Neural cell (in vitro differentiated cells): Measurements from ENCODE around the gene PGLYRP4. TPM values are rescaled to one million over a fixed set of nuclear protein-coding genes. Genes with fewer than 3 reads are reported as not detected.

Source experiments
- H2AFZ ChIP-seq: fragments of 200-600, 300-800 bp; sonication (generic), shearing (Covaris generic); 2 replicates; pipeline ENCODE4 v1.6.0; 2014; ENCODE audit warnings: low read depth, mild to moderate bottlenecking, antibody characterized with exemption, low read length, moderate library complexity
- H3F3A ChIP-seq: fragments of 200-600 bp; shearing (Covaris generic); 2 replicates; pipeline ENCODE4 v1.6.1; 2016; ENCODE audit warnings: mild to moderate bottlenecking, moderate library complexity, mixed read lengths, antibody characterized with exemption, low read length; ENCODE audit not compliant: insufficient read depth, poor library complexity, severe bottlenecking
- H3K27ac ChIP-seq: fragments of 200-600, 300-800 bp; sonication (generic), shearing (Covaris generic); 2 replicates; pipeline ENCODE4 v1.5.1; 2014; ENCODE audit warnings: mild to moderate bottlenecking, low read length, moderate library complexity
- H3K27me3 ChIP-seq: fragments of 300-800, 200-600 bp; sonication (generic), shearing (Covaris generic); 2 replicates; pipeline ENCODE4 v1.6.0; 2014; ENCODE audit warnings: mild to moderate bottlenecking, low read depth, low read length, moderate library complexity; ENCODE audit not compliant: insufficient read depth
- H3K36me3 ChIP-seq: fragments of 300-800, 200-600 bp; sonication (generic), shearing (Covaris generic); 2 replicates; pipeline ENCODE4 v1.5.1; 2014; ENCODE audit warnings: mild to moderate bottlenecking, antibody characterized with exemption, low read length, moderate library complexity; ENCODE audit not compliant: insufficient read depth
- H3K4me2 ChIP-seq: fragments of 300-800, 200-600 bp; sonication (generic), shearing (Covaris generic); 2 replicates; pipeline ENCODE4 v1.6.0; 2014; ENCODE audit warnings: mild to moderate bottlenecking, low read length
- H3K4me3 ChIP-seq: fragments of 300-800, 200-600 bp; sonication (generic), shearing (Covaris generic); 2 replicates; pipeline ENCODE4 v1.5.1; 2014; ENCODE audit warnings: mild to moderate bottlenecking, low read length, moderate library complexity
- H3K79me2 ChIP-seq: fragments of 200-600 bp; shearing (Covaris generic); replicated peaks from 2 replicates; pipeline ENCODE4 v1.6.0; 2014; ENCODE audit warnings: mild to moderate bottlenecking, low read length, moderate library complexity; ENCODE audit not compliant: insufficient read depth
- H3K9ac ChIP-seq: fragments of 300-800, 200-600 bp; sonication (generic), shearing (Covaris generic); 2 replicates; pipeline ENCODE4 v1.6.1; 2016; ENCODE audit warnings: mild to moderate bottlenecking, low read length, mixed read lengths
- H3K9me2 ChIP-seq: fragments of 200-600 bp; shearing (Covaris generic); 2 replicates; pipeline ENCODE4 v1.6.1; 2016; ENCODE audit warnings: mild to moderate bottlenecking, low read length, mixed read lengths; ENCODE audit not compliant: insufficient read depth
- H3K9me3 ChIP-seq: fragments of 200-600, 300-800 bp; sonication (generic), shearing (Covaris generic); 2 replicates; pipeline ENCODE4 v1.6.1; 2016; ENCODE audit warnings: mild to moderate bottlenecking, mixed run types, low read length, moderate library complexity, mixed read lengths
- H4K20me1 ChIP-seq: fragments of 200-600 bp; shearing (Covaris generic); 2 replicates; pipeline ENCODE4 v1.6.1; 2016; ENCODE audit warnings: mild to moderate bottlenecking, mixed run types; ENCODE audit not compliant: insufficient read depth
- CTCF ChIP-seq: fragments of 450-650 bp; IDR thresholded peaks from 2 replicates; pipeline ENCODE4 v1.5.1; 2014; ENCODE audit warnings: antibody characterized with exemption, mild to moderate bottlenecking, moderate library complexity; ENCODE audit not compliant: poor library complexity, severe bottlenecking
- EP300 ChIP-seq: fragments of 450-650 bp; conservative IDR thresholded peaks from 2 replicates; pipeline ENCODE4 v1.6.1; 2014; ENCODE audit warnings: antibody characterized with exemption, mild to moderate bottlenecking, moderate library complexity; ENCODE audit not compliant: poor library complexity, severe bottlenecking
- EZH2 ChIP-seq: fragments of 200-600, 300-800 bp; shearing (Covaris generic), sonication (generic); IDR thresholded peaks from 2 replicates; pipeline ENCODE4 v1.6.1; 2014; ENCODE audit warnings: antibody characterized with exemption, low read length, borderline replicate concordance, mild to moderate bottlenecking; ENCODE audit not compliant: insufficient read depth, poor library complexity, severe bottlenecking
- MXI1 ChIP-seq: fragments of 450-650 bp; conservative IDR thresholded peaks from 2 replicates; pipeline ENCODE4 v1.6.1; 2014; ENCODE audit warnings: antibody characterized with exemption, mild to moderate bottlenecking; ENCODE audit not compliant: poor library complexity, severe bottlenecking
- POLR2AphosphoS5 ChIP-seq: IDR thresholded peaks from 2 replicates; pipeline ENCODE4 v1.6.1; 2012
- RAD21 ChIP-seq: fragments of 450-650 bp; conservative IDR thresholded peaks from 2 replicates; pipeline ENCODE4 v1.6.1; 2014; ENCODE audit warnings: antibody characterized with exemption, mild to moderate bottlenecking, moderate library complexity
- REST ChIP-seq: IDR thresholded peaks from 2 replicates; pipeline ENCODE4 v1.6.1; 2012; ENCODE audit warnings: borderline replicate concordance
- SMC3 ChIP-seq: fragments of 450-650 bp; conservative IDR thresholded peaks from 2 replicates; pipeline ENCODE4 v1.6.1; 2014; ENCODE audit warnings: antibody characterized with exemption, mild to moderate bottlenecking, moderate library complexity; ENCODE audit not compliant: poor library complexity
- TAF1 ChIP-seq: IDR thresholded peaks from 2 replicates; pipeline ENCODE4 v1.6.1; 2012; ENCODE audit warnings: low read depth
- polyA plus RNA-seq: library from polyadenylated mRNA; depleted of rRNA; stranded (reverse); fragments of >200 nt; gene quantifications from 2 replicates; pipeline ENCODE4 v1.2.3, GENCODE V29; 2014

The PGLYRP4 gene
- polyA plus RNA-seq, 1 donor from 2014 or later, result not detected

GRCh38 chr1:153361480-153362109 is 13.0 kb upstream of the PGLYRP4 start:
- no peak for TF ChIP-seq CTCF
- no peak for TF ChIP-seq RAD21
- no peak for TF ChIP-seq POLR2AphosphoS5
- TF ChIP-seq EP300, result no peak
- TF ChIP-seq TAF1, result no peak
- no peak for TF ChIP-seq EZH2
- TF ChIP-seq SMC3, result no peak
- Histone ChIP-seq H3K9me3 (no peaks in the 10 kb centered on the region), H3K9ac (no peak overlapping the region), H3K27me3 (no peaks in the 10 kb centered on the region), H3K4me3 (no peak overlapping the region), H3K4me2 (no peak overlapping the region), H3K79me2 (no peaks in the 10 kb centered on the region), H3F3A (no peaks in the 10 kb centered on the region), H3K27ac (no peak overlapping the region), H4K20me1 (no peaks in the 10 kb centered on the region), H2AFZ (no peak overlapping the region), H3K9me2 (no peaks in the 10 kb centered on the region), H3K36me3 (no peaks in the 10 kb centered on the region)

GRCh38 chr1:153360592-153361479 is 12.2 kb upstream of the PGLYRP4 start:
- no peak overlapping the region for H3K4me2 ChIP-seq
- no peak overlapping the region for H3K27ac ChIP-seq
- no peaks in the 10 kb centered on the region for H4K20me1 ChIP-seq
- no peak overlapping the region for H3K9ac ChIP-seq
- H3F3A ChIP-seq, result no peaks in the 10 kb centered on the region
- no peaks in the 10 kb centered on the region for H3K9me3 ChIP-seq
- H3K9me2 ChIP-seq, result no peaks in the 10 kb centered on the region
- no peak overlapping the region for H2AFZ ChIP-seq
- TF ChIP-seq MXI1 (no peak), RAD21 (no peak), TAF1 (no peak), CTCF (no peak), POLR2AphosphoS5 (no peak), SMC3 (no peak), EP300 (no peak), REST (no peak), EZH2 (no peak)
- no peak overlapping the region for H3K4me3 ChIP-seq
- no peaks in the 10 kb centered on the region for H3K79me2 ChIP-seq
- H3K36me3 ChIP-seq, result no peaks in the 10 kb centered on the region
- no peaks in the 10 kb centered on the region for H3K27me3 ChIP-seq
